RWPE2 (cell line): ENCODE data around the gene PFKP.

Experiments
- ATAC-seq: fragments of 200-7000 bp; cut with Tn5 transposase; 3 replicates; pipeline ENCODE4 v1.9.1; 2021; ENCODE audit warnings: low read depth
- DNase-seq: peaks from one replicate; pipeline ENCODE4 v3.0.0-alpha.2; 2020; ENCODE audit warnings: low spot score
- H3K27ac ChIP-seq: fragments of 450-650 bp; 2 replicates; pipeline ENCODE4 v1.5.1; 2017; ENCODE audit warnings: mild to moderate bottlenecking; ENCODE audit not compliant: poor library complexity, severe bottlenecking
- H3K27me3 ChIP-seq: fragments of 250-450 bp; sonication (Bioruptor Pico); 2 replicates; pipeline ENCODE4 v1.5.1; 2021; ENCODE audit warnings: mild to moderate bottlenecking, moderate library complexity; ENCODE audit not compliant: insufficient read depth, poor library complexity, severe bottlenecking
- H3K36me3 ChIP-seq: fragments of 250-450 bp; sonication (Bioruptor Pico); 2 replicates; pipeline ENCODE4 v1.5.1; 2020; ENCODE audit warnings: low read depth, mild to moderate bottlenecking, moderate library complexity
- H3K4me1 ChIP-seq: fragments of 250-450 bp; sonication (Bioruptor Pico); 2 replicates; pipeline ENCODE4 v1.5.1; 2021; ENCODE audit warnings: mild to moderate bottlenecking, moderate library complexity; ENCODE audit not compliant: insufficient read depth, poor library complexity, severe bottlenecking
- H3K4me3 ChIP-seq: fragments of 250-450 bp; sonication (Bioruptor Pico); 2 replicates; pipeline ENCODE4 v1.5.1; 2021; ENCODE audit warnings: mild to moderate bottlenecking, moderate library complexity; ENCODE audit not compliant: severe bottlenecking
- H3K9me3 ChIP-seq: fragments of 250-450 bp; sonication (Bioruptor Pico); 2 replicates; pipeline ENCODE4 v1.5.1; 2021; ENCODE audit warnings: mild to moderate bottlenecking, moderate library complexity; ENCODE audit not compliant: severe bottlenecking
- TF ChIP-seq, protein P1 (sequence below): fragments of 450-650 bp; IDR thresholded peaks from one replicate; pipeline ENCODE4 v1.5.1; 2017; ENCODE audit warnings: mild to moderate bottlenecking, moderate library complexity; ENCODE audit not compliant: poor library complexity, severe bottlenecking

The PFKP gene

DNA sequence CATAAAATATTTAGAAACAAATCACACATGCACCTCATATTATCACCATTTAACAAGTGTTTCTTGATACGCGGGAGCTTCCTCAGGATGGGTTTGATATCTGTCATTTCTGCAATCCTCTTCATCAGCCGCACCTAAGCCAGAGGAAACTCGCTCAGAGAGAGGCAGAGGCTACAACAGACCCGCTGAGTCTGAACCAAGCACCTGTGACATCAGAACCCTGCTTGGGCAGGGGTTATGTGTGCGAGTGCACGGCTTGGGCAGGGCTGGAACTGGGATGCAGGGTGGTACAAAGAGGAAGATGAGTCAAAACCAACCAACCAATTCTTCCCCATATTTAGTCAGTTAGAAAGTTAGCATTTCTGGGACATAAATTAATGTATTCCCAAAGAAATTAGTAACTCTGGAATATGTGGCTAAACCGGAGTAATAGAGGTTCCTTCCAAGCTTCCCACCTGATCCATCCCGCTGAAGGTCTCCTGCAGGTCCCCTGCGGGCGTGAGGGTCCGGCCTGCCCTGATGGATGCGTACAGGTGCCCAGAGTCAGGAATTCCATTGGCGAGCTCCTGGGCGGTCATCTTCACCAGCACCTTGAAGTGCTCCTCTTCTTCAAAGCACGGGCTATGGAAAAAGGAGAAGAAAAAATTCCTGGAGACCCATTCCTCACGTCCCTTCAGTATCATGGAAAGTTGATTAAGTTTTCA lies 79.9 kb downstream of the PFKP start:
- DNase-seq = no peak
- no peak overlapping the region for H3K27ac ChIP-seq
- no peaks in the 10 kb centered on the region for H3K27me3 ChIP-seq
- no peak overlapping the region for H3K4me3 ChIP-seq
- H3K9me3 ChIP-seq = no peaks in the 10 kb centered on the region
- TF ChIP-seq, protein P1, sequence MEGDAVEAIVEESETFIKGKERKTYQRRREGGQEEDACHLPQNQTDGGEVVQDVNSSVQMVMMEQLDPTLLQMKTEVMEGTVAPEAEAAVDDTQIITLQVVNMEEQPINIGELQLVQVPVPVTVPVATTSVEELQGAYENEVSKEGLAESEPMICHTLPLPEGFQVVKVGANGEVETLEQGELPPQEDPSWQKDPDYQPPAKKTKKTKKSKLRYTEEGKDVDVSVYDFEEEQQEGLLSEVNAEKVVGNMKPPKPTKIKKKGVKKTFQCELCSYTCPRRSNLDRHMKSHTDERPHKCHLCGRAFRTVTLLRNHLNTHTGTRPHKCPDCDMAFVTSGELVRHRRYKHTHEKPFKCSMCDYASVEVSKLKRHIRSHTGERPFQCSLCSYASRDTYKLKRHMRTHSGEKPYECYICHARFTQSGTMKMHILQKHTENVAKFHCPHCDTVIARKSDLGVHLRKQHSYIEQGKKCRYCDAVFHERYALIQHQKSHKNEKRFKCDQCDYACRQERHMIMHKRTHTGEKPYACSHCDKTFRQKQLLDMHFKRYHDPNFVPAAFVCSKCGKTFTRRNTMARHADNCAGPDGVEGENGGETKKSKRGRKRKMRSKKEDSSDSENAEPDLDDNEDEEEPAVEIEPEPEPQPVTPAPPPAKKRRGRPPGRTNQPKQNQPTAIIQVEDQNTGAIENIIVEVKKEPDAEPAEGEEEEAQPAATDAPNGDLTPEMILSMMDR = no peak
- no peaks in the 10 kb centered on the region for H3K4me1 ChIP-seq
- no peak for ATAC-seq
- peaks cover 69% of the 10 kb centered on the region for H3K36me3 ChIP-seq

DNA sequence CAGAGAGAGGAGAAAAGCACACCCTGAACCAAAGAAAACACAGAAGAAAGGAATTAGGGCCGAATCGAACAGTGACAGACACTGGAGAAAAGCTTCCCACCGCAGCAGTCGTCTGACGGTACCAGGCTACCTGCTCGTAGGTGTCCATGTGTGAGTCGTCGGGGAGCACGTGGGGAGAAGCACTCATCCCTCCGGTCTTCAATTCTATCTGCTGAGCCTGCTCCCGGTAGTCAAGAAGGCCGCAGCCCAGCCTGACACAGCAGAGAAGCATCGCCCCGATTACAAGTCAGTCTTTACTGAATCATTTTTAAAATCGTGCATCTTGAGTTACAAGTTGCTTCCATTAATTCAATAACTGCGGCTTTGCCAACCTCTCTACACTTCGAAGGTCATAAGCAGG lies 80.7 kb downstream of the PFKP start:
- DNase-seq (no peak), ATAC-seq (no peak)
- Histone ChIP-seq H3K36me3 (peaks cover 66% of the 10 kb centered on the region), H3K4me3 (no peak overlapping the region), H3K27me3 (no peaks in the 10 kb centered on the region), H3K27ac (no peak overlapping the region), H3K4me1 (no peaks in the 10 kb centered on the region), H3K9me3 (no peaks in the 10 kb centered on the region)
- TF ChIP-seq, protein P1 = no peak

DNA sequence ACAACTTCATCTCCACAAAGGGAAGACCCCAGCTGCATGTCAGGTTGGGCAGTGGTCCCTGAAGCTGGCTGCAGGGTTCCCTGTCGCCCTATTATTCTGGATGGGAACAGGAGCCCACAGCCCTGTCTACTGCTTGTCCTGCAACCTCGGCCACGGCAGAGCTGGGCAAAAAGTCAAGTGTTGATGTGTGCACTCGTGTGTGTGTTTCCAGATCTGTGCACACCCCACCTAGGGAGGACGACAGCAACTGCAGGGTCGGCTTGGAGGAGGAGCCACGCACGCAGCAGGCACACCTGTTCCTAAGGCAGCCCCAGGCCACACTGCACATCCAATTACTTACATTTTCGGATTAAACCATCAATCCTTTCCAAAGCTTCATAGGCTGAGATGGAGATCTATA lies 81.6 kb downstream of the PFKP start:
- TF ChIP-seq, protein P1 = no peak

DNA sequence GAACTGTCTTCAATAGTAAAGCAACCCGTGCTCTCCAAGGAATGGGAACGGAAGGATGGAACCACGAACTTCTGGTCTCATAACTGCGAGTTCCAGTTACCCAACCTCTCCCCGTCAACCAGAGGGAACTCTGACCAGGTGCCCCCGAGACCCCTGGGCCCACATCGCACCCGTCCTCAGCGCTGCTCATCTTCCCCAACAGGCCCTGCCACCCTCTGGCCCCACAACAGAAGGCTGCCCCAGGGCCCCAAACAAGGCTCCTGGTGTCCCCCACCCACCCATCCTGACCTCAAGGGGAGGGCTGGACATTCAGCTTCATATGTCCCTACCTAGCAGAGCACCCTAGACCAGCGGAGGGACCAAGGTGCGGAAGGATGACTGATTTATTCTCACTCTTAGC lies 82.6 kb downstream of the PFKP start:
- H3K9me3 ChIP-seq = no peaks in the 10 kb centered on the region
- TF ChIP-seq, protein P1 = no peak
- H3K4me3 ChIP-seq = no peak overlapping the region
- no peak overlapping the region for H3K27ac ChIP-seq
- no peaks in the 10 kb centered on the region for H3K4me1 ChIP-seq
- ATAC-seq (no peak), DNase-seq (no peak)
- no peaks in the 10 kb centered on the region for H3K27me3 ChIP-seq
- peaks cover 65% of the 10 kb centered on the region for H3K36me3 ChIP-seq

More for the DNA sequence above, 81.6 kb downstream of the PFKP start:
- H3K4me3 ChIP-seq = no peak overlapping the region
- no peaks in the 10 kb centered on the region for H3K4me1 ChIP-seq
- peaks cover 65% of the 10 kb centered on the region for H3K36me3 ChIP-seq
- no peak for ATAC-seq
- H3K9me3 ChIP-seq = no peaks in the 10 kb centered on the region
- no peak overlapping the region for H3K27ac ChIP-seq
- no peak for DNase-seq
- H3K27me3 ChIP-seq = no peaks in the 10 kb centered on the region

DNA sequence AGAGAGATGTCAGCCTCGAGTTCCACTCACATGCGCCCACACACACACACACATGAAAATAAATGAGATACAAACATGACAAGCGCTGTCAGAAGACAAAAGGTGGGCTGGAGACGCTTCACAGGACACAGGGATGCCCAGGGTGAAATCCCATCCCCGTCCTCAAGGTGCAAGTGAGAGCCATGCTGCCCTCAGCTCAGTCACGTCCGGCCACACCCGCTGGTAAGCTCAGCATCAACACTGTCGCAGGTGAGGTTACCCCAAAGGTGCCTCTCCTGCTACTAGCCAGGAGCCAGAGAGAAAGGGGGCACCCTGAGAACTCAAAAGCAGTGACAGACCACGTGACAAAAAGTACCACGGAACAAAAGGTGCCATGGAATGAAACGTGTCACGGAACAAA lies 83.0 kb downstream of the PFKP start:
- peaks cover 65% of the 10 kb centered on the region for H3K36me3 ChIP-seq
- no peak for ATAC-seq
- no peak overlapping the region for H3K4me3 ChIP-seq
- no peaks in the 10 kb centered on the region for H3K27me3 ChIP-seq
- TF ChIP-seq, protein P1 = no peak
- no peaks in the 10 kb centered on the region for H3K4me1 ChIP-seq
- no peaks in the 10 kb centered on the region for H3K9me3 ChIP-seq
- no peak for DNase-seq
- H3K27ac ChIP-seq = no peak overlapping the region
